VCaP (cell line): Measurements from ENCODE around the gene GIPC1.

ENCODE experiments used
- H3K27ac ChIP-seq: fragments of 450-650 bp; 2 replicates; pipeline ENCODE4 v1.5.1; 2017
- TF ChIP-seq, protein P1 (sequence below): fragments of 450-650 bp; conservative IDR thresholded peaks from 2 replicates; pipeline ENCODE4 v1.5.1; 2017; ENCODE audit warnings: mild to moderate bottlenecking, moderate library complexity

Gene GIPC1

DNA sequence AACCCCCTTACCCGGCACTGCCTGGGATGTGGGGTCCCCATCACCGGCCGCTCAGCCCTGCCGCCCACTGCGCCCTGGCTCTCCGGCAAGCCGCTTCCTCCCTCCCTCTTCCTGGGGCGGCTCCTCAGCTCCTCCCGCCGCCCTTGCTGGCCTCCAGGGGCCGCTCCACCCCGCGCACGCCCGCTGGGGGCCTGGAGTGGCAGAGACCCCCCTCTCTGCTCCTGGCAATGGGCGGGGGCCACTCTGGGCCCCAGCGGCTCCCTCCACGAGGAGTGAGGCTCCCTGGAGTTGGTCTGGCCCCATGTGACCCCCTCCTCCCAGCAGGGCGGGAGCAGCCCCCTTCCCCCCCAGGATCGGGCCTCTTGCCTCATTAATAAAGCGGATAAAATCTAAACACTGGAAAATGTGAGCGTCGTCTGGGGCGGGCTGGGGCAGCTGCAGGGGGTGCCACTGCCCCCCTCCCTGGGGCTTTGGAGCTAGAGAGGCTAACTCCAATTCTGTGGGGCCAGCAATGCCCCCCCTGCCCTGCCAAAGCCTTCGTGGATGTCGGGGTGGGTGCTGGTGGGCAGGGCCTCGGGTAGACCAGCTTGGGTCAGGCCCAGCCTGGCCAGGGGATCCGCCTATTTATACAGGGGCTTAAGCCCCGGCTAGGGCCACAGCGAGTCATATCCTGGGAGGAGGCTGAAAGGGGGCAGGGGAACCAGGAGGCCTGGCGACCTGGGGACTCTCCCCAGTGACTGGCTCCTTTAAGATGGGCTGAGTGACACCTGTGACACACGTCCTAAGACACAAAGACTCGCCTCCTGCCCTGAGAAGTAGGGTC is 20.5 kb downstream of the GIPC1 start, which contains the start of gene PTGER1:
Gene PTGER1 (minus strand): TSS at position 104 of the 823 bp plus-strand sequence. CDS start 1,034 bp downstream, outside the sequence.
- H3K27ac ChIP-seq, result no peak within 1 kb of the TSS
- TF ChIP-seq, protein P1, sequence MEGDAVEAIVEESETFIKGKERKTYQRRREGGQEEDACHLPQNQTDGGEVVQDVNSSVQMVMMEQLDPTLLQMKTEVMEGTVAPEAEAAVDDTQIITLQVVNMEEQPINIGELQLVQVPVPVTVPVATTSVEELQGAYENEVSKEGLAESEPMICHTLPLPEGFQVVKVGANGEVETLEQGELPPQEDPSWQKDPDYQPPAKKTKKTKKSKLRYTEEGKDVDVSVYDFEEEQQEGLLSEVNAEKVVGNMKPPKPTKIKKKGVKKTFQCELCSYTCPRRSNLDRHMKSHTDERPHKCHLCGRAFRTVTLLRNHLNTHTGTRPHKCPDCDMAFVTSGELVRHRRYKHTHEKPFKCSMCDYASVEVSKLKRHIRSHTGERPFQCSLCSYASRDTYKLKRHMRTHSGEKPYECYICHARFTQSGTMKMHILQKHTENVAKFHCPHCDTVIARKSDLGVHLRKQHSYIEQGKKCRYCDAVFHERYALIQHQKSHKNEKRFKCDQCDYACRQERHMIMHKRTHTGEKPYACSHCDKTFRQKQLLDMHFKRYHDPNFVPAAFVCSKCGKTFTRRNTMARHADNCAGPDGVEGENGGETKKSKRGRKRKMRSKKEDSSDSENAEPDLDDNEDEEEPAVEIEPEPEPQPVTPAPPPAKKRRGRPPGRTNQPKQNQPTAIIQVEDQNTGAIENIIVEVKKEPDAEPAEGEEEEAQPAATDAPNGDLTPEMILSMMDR, result no peak

- H3K27ac ChIP-seq, result no peak overlapping the region
- TF ChIP-seq, protein P1, result no peak
Measured at GRCh38 chr19:14474827-14475226, 21.1 kb downstream of the GIPC1 start.

- TF ChIP-seq, protein P1, result no peak
Measured at GRCh38 chr19:14473978-14474578, 21.8 kb downstream of the GIPC1 start.

GRCh38 chr19:14473073-14473977 is 22.6 kb downstream of the GIPC1 start:
- TF ChIP-seq, protein P1, result no peak
- H3K27ac ChIP-seq, result no peak overlapping the region

More at GRCh38 chr19:14473978-14474578, 21.8 kb downstream of the GIPC1 start:
- H3K27ac ChIP-seq, result no peak overlapping the region

DNA sequence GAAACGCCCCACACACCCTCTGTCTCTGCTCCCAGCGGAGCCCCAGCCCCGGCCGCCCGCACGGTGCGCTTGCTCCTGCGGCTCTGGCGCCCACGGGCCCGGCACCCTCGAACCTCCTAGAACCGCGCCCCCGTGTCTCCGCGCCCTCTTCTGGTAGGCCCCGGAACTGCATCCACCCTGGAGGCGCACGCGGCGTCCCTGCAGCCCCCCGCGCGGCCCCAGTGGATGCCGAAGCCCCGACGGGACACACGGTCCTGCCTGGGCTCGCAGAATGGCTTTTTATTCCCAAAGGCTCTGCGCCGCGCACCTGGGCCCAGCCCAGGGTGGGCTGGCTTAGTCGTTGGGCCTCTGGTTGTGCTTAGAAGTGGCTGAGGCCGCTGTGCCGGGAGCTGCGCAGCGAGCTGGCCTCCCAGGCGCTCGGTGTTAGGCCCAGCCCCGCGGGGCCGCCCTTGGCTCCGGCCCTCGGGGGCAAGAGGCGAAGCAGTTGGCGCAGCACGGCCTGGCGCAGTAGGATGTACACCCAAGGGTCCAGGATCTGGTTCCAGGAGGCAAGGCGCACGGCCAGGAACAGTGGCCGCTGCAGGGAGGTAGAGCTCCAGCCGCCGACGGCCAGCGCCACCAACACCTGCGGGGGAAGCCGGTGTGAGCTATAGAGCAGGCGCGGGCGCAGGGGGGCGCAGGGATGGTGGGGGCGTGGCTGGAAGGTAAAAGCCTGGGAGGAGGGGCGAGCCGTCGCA is 23.6 kb downstream of the GIPC1 start:
- no peak overlapping the region; the same call in 1 of the 2 replicates for H3K27ac ChIP-seq
- TF ChIP-seq, protein P1, result peak; percentile 88

DNA sequence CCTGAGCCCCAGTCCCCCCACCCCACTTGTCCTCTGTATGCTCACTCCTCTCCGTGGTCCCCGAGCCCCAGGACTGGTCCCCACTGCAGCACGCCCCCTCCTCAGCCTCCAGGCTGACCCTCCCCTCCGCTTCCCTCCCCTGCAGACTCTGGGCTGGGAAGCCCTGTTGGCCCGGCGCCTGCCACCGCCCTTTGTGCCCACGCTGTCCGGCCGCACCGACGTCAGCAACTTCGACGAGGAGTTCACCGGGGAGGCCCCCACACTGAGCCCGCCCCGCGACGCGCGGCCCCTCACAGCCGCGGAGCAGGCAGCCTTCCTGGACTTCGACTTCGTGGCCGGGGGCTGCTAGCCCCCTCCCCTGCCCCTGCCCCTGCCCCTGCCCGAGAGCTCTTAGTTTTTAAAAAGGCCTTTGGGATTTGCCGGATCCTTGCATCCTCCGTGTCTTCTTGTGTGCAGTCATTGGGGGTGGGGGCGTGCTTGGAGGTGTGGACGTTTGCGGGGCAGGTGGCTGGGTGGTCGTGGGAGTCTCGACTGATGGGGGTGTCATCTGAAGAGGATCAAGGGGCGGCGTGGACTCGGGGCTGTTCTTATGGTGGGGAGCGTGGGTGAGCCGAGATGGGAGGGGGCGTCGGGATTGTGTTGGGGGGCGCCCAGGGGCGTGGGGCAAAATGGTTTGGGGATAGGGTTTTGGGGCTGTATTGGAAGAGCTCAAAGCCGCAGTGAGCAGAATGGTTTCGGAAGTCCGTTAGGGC is 24.3 kb downstream of the GIPC1 start:
- TF ChIP-seq, protein P1, result no peak
- H3K27ac ChIP-seq, result no peak overlapping the region
